NK-92 treated with Interleukin-12 subunit alpha and Interleukin-12 subunit beta, amount 100 ng/mL, for 24 hours (cell line): ENCODE measurements around the gene YTHDF1.
"Not testable (repeated sequence)": the region's sequence is repeated elsewhere in the genome, so short reads cannot be mapped to it uniquely, and the experiment has no call there.

Experiments
- DNase-seq: peaks from one replicate; lab custom pipeline; 2025; lab: John Stamatoyannopoulos, UW

Gene YTHDF1

GRCh38 chr20:63216041-63216848, at the start of gene YTHDF1:
Gene YTHDF1, minus strand, starts transcription at chr20:63216131. Its CDS starts 239 bp downstream, at chr20:63215892.
- DNase-seq: peak; percentile 93

DNA sequence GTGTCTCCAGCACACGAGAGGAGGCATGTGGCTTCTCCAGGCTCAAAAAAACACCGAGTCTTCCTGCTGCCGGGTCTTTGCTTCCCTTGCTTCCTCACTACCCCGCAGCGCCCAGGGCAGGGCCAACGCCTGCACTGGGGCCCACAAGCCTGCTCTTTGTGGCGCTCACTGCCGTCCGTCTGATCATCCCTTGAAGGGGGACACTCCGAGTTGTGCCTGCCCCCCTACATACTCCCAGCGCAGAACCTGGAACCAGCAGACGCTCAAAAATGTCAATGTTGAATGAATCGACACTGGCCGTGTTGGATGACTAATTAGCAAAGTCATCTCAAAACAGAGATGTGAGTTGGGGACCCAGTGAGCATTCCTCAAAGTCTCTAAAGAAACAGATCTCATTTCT, 48.6 kb upstream of the YTHDF1 start:
- DNase-seq: no peak

GRCh38 chr20:63264000-63264399, 48.1 kb upstream of the YTHDF1 start:
- no peak for DNase-seq

- DNase-seq: no peak
These were observed 46.9 kb upstream of the YTHDF1 start for GRCh38 chr20:63262836-63263235.

DNA sequence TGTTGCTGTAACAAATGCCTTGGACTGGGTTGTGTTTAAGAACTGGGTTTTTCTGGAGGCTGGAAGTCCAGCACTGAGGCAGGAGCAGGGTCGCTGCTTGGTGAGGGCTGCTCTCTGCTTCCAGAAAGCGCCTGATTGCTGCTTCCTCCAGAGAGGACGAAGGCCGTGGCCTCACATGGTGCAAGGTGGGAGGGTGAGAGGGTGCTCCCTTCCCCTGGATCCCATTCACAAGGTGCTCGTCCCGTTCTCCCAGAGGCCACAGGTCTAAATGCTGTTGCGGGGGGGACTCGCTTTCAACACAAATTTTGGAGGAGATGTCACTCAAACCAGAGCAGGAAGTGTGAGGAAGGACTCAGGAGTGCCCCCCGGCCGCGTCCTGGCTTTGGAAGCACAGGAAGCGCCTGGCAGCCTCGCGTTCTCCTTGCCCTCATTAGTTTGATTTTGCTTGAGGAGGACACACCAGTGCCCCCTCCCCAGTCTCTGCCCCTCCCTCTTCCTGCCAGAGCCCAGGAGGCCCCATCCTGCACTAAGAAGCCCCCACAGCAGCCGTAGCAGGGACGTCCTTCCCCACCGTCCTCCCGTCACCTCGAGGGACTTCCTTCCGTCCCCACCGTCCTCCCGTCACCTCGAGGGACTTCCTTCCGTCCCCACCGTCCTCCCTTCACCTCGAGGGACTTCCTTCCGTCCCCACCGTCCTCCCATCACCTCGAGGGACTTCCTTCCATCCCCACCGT, 46.0 kb upstream of the YTHDF1 start:
- no peak for DNase-seq

DNA sequence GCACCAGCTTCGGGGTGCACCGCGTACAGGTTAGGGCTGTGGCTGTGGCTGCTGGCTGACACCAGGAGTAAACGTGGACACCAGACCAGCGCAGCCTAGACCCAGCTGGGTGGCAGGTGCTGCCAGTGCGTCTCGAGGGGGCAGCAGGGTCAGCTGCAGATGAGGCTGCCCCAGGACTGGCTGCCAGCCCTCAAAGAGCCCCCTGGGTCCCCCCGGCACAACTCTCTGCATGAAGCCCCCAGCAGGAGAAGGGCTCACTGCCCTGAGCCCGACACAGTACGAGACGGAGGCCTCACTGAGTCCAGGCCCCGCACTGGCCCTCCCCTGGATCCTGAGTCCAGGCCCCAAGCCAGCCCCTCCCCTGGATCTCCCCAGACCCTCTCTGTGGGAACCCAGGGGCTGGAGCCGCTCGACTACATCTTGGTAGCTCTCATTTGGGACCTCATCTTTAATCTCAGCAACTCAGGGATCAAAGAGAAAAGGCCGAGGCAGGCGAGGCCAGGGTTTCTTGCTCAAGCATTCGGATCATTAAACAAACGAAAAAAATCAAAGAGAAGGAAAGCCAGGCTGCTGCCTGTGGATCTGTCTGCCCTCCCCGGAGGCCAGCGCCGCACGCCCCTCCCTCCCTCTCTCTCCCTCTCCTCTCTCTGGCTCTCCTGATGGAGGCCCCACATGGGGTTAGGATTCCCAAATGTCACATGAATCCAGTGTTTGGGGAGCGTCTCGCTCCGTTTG, 45.3 kb upstream of the YTHDF1 start:
- DNase-seq: no peak

- no peak for DNase-seq
These were observed 44.6 kb upstream of the YTHDF1 start for GRCh38 chr20:63260521-63260920.

- no peak for DNase-seq
These were observed 44.0 kb upstream of the YTHDF1 start for GRCh38 chr20:63259734-63260460.

- DNase-seq: no peak
These were observed 42.9 kb upstream of the YTHDF1 start for GRCh38 chr20:63258781-63259180.

- no peak for DNase-seq
These were observed 41.7 kb upstream of the YTHDF1 start for GRCh38 chr20:63257629-63258028.

DNA sequence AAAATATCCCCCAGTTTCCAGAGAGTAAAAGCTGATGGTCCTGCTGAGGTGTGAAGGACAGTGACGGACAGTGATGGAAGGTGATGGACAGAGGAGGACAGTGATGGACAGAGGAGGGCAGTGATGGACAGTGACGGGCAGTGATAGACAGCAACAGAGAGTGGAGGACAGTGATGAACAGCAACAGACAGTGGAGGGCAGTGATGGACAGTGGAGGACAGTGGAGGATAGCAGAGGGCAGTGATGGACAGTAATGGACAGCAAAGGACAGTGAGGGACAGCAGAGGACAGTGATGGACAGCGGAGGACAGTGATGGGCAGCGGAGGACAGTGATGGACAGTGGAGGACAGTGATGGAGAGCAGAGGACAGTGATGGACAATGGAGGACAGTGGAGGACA, 41.0 kb upstream of the YTHDF1 start:
- DNase-seq: no peak

GRCh38 chr20:63255931-63256704, 40.2 kb upstream of the YTHDF1 start:
- no peak for DNase-seq

DNA sequence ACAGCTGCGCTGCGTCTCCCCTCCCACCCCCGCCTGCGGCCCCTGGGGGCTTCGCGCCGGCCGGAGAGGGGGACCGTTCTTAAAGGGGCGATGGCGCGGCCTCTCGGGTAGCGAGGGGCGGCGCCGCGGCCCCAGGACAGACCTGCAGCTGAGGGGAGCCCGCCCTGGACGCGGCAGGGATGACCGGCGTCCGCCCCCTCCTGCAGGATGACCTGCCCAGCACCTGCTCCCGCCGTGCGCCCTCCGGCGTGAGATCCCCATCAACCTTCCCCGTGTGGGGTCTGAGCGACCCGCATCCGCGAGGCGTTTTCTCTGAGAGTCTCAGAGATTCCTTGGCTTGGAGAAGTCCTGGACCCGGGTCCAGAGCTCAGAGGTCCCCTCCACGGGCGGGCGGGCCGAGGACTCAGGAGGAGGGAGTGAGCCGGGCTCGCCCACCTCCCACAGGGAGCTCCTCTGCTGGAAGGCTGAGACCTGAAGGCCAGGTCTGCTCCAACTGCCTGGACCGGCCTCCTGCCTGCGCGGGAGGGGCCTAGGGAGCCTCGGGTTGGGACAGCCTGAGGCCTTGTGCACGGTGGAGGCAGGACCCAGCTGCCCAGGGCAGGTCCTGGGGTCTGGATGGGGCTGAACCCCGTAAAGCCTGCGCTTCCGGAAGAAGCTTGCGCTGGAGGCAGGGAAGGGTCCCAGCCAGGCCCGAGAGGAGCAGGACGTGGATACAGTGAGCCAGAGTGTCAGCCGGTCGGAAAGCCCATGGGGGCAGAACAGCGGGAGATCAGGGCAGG, 38.9 kb upstream of the YTHDF1 start:
- no peak for DNase-seq

- no peak for DNase-seq
These were observed 38.3 kb upstream of the YTHDF1 start, which contains the start of gene NKAIN4 for GRCh38 chr20:63254232-63254605. Gene NKAIN4, minus strand, starts transcription at chr20:63254463. Its CDS starts 13 bp downstream, at chr20:63254450.

GRCh38 chr20:63253438-63254231, 37.7 kb upstream of the YTHDF1 start:
- no peak for DNase-seq

DNA sequence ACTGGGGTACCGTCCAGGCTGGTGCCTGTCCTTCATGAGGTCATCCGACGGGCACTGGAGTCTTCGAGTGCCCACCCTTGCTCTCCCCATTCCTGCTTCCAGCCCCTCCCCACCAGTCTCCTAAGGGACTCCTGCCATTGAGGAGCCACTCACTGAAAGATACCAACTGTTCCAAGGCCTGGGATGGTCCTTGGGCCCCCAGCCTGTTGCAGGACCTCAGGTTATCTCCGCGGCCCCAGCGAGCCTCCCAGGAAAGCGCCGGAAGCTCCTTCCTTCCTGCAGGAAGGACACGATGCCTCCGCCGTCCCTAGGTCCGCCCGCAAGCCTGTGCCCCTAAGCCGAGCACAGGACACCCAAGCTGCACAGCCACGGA, 37.1 kb upstream of the YTHDF1 start:
- no peak for DNase-seq

GRCh38 chr20:63252284-63252711, 36.4 kb upstream of the YTHDF1 start:
- no peak for DNase-seq

DNA sequence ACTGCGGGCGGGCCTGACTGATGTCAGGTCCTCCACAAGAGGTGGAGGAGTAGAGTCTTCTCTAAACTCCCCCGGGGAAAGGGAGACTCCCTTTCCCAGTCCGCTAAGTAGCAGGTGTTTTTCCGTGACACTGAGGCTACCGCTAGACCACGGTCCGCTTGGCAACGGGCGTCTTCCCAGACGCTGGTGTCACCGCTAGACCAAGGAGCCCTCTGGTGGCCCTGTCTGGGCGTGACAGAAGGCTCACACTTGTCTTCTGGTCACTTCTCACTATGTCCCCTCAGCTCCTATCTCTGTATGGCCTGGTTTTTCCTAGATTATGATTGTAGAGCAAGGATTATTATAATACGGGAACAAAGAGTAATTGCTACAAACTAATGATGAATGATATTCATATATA, 35.4 kb upstream of the YTHDF1 start:
- not testable (repeated sequence) for DNase-seq

- DNase-seq: no peak
These were observed 34.0 kb upstream of the YTHDF1 start for GRCh38 chr20:63249891-63250290.
